ENCODE data around the gene SFXN2.
A peak's percentile ranks its signal among the peaks of the same experiment; 100 is the strongest.
"Not testable (repeated sequence)": the region's sequence is repeated elsewhere in the genome, so short reads cannot be mapped to it uniquely, and the experiment has no call there.

The SFXN2 gene

DNA sequence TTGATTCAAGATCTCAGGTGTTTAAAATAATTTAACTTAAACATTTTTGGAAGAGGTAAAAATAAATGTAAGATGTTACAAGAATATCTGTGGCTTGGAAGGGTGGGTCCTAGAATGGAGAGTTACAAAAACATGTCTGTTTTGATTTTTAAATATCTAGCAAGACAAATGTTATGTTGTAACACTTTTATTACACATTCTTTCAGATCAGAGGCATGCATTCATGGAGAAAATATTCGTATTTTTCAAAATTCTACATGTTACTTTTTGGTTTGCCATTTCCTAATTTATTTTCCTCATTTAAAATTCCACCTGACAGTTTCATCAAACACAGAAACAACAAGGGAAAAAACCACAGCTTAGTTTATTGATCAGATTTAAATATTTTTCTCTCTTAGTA is 39.3 kb downstream of the SFXN2 start:
- DNase-seq (ENCODE audit: low read depth), result no peak

DNA sequence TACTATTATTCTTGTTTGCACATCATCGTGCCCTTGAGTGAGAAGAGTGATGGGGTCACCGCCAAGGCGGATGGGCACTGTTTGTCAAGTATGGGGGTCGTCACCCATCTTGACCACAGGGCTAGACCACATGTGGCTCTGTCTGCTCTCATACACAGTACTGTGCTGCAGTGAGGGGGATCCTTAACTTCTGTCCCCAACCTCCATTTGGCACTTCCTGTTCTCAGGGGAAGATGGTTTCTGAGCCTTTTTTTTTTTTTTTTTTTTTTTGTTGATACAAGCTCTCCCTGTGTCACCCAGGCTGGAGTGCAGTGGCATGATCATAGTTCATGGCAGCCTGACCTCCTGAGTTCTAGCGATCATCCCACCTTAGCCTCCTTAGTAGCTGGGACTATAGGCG is 42.9 kb downstream of the SFXN2 start:
- no peak for DNase-seq (ENCODE audit: low read depth)

DNA sequence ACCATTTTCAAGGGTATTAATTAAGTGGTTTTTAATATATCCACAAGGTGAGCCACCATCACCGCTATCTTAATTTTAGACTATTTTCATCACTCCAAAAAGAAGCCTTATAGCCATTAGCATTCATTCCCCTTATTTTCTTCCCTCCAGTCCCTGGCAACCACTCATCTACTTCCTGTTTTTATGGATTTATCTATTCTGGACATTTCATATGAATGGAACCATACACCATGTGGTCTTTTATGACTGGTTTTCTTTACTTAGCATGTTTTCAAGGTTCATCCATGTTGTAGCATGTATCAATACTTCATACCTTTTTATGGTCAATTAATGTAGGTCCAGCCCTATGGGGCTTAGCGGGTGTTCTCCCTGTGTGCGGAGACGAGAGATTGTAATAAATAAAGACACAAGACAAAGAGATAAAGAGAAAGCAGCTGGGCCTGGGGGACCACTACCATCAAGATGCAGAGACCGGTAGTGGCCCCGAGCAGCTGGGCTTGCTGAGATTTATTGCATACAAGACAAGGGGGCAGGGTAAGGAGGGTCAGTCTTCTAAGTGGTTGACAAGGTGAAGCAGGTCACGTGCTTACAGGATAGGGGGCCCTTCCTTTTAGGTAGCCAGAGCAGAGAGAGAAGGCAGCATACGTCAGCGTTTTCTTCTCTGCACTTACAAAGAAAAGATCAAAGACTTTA is 44.0 kb downstream of the SFXN2 start:
- DNase-seq (ENCODE audit: low read depth), result no peak

DNA sequence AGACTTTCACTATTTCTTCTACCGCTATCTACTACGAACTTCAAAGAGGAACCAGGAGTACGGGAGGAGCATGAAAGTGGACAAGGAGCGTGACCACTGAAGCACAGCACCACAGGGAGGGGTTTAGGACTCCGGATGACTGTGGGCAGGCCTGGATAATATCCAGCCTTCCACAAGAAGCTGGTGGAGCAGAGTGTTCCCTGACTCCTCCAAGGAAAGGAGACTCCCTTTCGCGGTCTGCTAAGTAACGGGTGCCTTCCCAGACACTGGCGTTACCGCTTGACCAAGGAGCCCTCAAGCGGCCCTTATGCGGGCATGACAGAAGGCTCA is 44.5 kb downstream of the SFXN2 start:
- DNase-seq (ENCODE audit: low read depth), result not testable (repeated sequence)

DNA sequence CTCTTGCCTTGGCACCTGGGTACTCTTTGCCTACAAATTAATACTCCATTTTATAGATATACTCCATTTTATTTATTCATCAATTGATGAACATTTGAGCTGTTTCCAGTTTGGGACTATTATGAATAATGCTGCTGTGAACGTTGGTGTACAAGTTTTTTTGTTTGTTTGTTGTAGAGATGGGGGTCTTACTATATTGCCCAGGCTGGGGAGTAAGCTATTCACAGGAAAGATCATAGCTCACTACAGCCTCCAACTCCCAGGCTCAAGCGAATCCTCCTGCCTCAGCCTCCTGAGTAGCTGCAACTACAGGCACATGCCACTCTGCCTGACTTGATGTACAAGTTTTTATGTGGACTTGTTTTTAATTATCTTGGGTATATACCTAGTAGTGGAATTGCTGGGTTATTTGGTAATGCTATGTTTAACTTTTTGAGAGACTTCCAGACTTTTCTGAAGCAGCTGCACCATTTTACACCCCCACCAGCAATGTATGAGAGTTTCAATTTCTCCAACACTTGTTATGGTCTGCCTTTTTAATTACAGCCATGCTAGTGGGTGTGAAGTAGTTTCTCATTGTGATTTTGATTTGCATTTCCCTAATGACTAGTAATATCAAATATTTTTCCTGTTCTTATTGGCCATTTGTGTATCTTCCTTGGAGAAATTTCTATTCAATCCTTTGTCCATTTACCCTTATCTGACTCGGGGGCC is 45.2 kb downstream of the SFXN2 start:
- DNase-seq (ENCODE audit: low read depth), result no peak

DNA sequence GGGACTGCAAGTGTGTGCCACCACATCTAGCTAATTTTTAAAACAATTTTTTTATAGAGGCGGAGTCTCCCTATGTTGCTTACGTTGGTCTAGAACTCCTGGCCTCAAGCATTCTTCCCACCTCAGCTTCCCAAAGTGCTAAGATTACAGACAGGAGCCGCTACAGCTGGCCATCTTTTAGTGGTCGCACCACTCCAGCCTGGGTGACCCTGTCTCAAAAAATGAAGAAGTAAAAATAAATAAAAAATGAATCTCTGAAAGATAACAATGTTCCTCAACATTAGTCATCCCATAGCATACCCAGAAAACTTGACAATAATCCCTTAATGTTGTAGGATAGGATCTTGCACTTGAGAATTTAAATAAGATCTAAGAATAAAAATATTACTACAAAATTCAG is 47.5 kb downstream of the SFXN2 start:
- DNase-seq (ENCODE audit: low read depth), result no peak

DNA sequence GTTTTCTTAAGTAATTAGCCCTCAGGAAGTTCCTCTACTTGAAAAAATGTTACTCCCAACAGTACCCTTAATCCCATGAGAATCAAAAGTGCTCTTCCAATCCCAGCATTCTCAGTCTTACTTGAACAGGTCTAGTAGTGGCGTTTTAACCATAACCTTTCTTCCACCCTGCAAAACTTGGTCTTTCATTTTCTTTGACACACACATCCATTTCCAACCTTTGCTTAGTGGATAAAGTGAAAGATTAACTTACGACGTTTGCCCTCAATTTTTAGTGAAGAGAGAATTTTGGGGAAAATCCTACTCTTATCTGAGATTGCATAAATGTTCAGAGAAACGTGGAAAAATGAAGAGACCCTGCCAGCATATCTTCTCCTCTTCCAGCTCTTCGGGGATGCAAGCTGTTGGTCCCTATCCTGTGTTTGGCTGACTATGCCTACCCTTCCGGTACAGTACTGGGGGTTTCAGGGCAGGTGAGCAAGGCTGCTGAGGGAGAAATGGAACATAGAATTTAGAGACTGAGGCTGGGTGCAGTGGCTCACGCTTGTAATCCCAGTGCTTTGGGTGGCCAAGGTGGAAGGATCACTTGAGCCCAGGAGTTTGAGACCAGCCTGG is 48.1 kb downstream of the SFXN2 start:
- no peak for DNase-seq (ENCODE audit: low read depth)

DNA sequence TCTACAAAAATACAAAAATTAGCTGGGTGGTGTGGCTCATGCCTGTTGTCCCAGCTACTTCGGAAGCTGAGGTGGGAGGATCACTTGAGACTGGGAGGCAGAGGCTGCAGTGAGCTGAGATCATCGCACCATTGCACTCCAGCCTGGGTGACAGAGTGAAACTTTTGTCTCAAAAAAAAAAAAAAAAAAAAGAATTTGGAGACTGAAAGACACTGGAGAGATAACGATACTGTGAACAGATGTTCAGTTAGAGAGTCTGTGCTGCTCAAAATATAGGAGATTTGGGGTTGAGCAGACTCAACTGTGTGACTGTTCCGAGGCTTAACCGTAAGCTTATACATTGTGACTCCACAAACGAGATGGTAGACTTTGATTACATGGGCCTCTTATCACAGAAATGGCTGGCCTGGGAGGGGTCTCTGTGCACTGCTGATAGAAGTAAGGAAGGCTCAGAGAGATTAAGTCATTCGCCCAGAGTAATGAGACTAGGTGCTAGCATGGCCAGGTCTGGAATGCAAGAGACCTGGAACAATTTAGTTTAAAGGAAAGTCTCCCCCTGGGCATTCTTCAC is 48.7 kb downstream of the SFXN2 start:
- DNase-seq (ENCODE audit: low read depth), result no peak

DNA sequence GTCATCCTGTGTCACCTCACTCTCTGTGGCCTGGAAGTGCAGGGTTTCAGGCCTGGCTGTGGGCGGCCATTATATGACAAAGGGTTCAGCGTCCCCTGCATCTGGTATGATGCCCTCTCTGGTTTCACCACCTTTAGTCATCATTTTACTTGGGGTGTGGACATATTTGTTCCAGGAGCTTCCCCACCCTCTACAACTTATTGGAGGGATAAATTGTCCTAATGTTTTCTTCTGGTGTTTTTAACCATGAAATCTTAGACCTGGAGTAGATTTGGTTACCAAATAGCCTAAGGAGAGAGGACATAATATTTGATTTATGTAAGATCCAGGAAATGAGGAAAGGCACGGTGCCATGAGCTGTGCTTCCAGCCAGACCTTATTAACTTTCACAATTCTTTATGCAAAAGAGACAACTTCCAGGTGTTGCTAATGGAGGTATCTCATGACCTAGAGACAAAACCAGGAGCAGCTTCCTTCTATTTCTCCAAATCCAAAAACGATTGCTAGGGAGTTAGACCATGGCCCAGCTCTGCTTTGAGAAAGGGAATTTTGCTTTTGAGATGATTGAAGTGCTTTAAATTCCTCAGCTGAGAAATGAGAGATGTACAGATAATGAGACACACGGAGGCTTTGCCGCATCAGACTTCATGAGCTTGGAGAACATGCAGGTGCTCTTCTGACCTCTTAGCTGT is 50.2 kb downstream of the SFXN2 start:
- no peak for DNase-seq (ENCODE audit: low read depth)

DNA sequence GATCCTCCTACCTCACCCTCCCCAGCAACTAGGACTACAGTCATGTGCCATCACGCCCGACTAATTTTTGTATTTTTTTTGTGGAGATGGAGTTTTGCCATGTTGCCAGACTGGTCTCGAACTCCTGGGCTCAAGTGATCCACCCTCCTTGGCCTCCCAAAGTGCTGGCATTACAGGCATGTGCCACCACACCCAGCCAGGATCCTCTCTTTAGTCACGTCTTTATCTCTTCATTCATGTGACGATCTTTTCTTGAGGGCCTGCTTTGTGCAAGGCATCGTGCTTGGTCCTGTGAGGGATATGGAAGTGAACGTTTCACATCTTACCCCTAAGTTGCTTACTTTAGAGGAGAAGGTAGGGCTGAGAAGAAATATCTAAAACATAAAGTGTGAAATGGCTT is 50.9 kb downstream of the SFXN2 start:
- no peak for DNase-seq (ENCODE audit: low read depth)

DNA sequence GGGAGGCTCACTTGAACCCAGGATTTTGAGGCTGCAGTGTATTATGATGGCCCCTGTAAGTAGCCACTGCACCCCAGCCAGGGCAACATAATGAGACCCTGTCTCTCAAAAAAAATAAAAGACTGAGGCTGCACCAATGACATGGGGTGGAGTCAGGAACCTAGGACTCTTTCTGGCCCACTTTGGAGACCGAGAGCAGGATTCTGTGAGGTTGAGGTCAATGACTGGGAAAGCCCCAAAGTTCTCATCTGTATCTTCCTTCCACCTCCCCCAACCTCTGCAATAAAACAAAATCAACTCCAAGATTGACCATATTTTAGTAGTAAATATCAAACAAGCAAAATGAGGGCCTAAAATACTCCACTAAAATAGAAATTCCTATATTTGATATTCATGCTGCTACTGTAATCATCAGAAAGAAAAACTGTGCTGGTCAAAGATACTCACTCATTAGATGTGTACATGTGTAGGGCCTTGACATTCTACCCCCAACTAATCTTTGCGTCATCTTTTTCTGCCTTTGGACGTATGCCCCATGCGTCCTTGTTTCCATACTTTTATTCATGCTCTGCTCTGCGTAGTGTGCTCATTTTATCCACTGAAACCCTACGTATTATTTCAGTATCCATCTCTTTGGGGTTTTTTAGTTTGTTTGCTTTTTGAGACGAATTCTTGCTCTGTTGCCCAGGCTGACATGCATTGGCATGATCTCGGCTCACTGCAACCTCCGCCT is 53.2 kb downstream of the SFXN2 start:
- no peak for DNase-seq (ENCODE audit: low read depth)

DNA sequence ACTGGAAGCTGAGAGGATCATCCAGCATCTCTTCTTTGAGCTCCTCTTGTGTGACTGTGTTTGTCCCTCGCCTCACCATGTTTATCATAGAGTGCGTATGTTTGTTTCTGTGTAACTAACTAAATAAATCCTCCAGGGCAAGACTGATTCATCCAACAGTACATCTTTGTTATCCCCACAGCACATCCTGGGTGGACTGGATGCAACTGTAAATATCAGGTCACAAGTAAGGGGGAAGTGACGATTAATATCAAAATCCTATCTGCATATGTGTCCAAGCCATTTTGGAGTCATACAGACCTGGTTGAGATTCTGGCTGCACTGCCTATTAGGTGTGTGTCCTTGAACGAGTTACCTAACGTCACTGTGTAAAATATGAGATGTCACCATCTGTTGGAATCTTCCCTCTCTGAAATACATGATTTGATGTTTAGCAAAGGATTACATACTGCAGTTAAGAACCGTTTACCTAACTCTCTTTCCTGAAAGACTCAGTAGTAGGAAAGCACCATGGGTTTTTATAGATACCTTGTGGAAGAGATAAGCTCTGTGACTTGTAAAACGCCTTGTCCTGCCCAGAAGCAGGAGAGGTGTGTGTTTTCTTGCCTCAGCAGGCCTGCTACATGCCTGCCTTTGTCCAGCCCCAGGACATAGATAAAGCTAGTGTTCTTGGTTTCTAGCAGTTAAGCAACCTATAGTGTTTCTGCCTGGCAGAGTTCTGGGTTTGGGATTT is 55.1 kb downstream of the SFXN2 start:
- no peak for DNase-seq (ENCODE audit: low read depth)

DNA sequence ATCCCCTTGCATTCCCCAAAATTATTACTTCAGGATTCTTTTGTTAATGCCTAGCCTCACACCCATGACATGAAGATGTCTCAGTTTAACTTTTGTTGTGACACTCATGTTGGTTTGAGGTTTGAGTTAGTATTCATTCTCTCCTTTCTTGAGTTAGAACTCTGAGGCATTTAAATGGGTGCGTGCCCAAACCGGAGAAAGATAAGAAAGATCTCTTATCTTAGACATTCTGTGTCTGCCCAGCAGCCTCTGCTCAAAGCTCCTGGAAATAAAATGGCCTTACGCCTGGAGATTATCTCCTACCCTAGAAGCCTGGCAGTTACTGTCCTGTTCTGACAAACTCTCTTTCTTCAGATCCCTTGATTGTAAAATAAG is 55.7 kb downstream of the SFXN2 start:
- DNase-seq (ENCODE audit: low read depth), result no peak

DNA sequence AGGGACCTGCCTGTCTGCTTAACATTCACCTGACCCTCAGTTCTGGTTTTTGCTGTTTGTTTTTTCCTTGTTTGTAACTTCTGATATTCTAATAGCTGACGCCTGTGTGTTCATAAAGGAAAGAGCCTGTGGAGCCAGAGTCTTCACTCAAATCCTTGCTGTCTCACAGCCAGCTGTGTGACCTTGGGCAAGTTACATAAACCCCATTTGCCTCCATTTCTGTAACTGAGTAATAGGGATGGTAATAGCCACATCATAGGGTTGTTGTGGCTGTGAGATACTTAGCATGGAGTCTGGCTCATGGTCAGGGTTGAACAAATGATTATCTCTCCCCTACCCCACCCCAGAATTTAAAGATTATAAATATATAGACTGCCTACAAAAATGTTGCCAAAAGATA is 56.4 kb downstream of the SFXN2 start:
- DNase-seq (ENCODE audit: low read depth), result no peak

DNA sequence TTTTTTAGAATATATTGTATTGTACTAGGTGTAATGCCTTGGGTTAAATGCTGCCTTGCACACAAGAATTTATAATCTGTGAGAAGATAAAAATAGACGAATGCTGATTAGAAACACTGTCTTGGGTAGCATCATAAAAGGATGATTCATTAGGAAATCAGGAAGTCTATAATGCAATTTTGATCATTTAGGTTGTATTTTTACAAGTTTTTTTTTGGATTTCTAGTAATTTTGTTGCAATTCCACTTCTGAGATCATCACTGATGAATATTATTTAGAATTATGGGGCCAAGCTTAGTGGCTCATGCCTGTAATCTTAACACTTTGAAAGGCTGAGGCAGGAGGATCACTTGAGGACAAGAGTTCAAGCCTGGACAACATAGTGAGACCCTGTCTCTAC is 58.9 kb downstream of the SFXN2 start:
- DNase-seq (ENCODE audit: low read depth), result no peak

DNA sequence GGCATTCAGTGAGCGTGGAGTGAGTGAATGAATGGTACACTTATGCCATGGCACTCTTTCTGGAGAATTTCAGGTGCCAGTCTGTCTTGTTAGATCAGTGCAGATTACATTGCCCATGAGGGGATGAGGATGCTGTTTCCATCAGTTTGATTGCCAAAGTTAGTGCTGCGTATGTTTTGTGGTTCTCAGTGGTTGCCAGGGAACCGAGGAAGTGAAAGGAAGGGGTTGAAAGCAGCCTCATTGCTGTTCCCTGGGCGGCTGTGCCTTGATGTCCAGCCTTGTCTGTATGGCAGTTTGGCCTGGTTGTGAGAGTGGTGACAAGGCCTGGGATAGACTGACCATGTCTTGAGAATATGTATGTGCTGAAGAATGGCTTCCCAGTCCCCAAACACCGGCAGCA is 59.5 kb downstream of the SFXN2 start:
- no peak for DNase-seq (ENCODE audit: low read depth)

DNA sequence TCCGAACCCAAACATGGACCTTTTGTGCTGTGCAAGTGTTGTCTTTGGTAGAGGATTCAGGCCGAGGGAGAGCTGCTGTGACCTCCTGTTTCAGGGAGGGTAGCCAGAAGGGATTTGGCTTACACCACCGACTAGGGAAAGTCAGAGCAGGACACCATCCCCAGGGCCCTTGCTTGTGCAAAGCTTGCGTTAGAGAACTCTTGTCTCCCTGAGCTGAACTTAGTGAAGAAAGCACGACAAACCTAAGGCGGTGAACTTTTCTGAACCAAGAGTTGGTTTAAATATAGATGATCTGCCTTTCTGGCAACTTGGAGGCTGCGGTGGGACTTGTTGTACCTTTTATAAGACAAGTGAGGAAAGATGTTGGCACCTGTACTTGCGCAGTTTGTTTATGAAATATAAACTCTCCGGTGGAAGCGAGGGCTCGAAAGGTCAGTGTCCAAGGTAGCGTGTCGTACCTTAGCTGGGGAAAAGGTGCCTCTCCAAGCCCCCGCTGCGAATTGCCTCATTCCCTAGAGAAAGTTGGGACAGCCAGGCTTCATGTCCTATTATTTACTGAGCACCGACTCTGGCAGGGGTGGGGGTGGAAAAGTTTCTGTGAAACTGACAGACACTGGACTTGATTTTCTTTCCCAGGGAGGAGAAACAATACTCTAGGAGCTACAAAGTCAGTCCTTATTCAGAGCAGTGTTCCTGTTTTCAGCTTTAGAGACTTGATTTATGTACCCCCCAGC is 60.9 kb downstream of the SFXN2 start:
- DNase-seq (ENCODE audit: low read depth), result no peak

DNA sequence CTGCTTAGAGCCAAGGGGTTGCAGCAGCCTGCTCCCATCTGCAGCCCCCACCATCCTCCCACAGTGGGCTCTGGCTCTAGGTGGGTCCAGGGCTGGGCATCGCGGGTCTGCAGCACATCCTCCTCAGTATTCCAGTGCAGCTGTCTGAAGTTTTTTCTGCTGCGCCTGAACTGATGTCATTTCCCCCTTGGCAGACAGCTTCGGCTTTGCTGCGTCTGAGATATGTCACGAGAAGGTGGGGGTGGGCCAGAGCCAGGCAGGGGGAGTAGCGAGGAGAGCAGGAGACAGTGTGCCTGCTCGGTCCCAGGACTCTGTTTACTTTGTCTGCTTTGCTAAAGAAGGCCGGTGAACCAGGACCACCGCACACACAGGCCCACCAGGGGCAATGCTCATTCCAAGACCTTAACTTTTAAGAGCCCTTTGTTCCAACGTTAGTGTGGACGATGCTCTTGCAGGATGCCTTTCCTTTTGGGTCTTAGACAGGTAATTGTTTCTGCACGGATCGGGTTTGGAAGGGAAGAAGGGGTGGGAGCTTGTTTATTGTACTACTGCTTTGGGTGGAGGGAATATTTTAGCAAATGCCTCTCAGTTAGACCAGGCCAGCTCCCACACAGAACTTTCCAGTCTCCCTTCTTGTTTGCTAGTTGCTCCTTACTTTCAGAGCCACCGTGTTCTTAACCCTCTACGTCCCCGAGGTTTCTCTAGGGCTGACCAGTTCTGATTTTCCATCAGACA is 61.7 kb downstream of the SFXN2 start:
- DNase-seq (ENCODE audit: low read depth), result no peak

DNA sequence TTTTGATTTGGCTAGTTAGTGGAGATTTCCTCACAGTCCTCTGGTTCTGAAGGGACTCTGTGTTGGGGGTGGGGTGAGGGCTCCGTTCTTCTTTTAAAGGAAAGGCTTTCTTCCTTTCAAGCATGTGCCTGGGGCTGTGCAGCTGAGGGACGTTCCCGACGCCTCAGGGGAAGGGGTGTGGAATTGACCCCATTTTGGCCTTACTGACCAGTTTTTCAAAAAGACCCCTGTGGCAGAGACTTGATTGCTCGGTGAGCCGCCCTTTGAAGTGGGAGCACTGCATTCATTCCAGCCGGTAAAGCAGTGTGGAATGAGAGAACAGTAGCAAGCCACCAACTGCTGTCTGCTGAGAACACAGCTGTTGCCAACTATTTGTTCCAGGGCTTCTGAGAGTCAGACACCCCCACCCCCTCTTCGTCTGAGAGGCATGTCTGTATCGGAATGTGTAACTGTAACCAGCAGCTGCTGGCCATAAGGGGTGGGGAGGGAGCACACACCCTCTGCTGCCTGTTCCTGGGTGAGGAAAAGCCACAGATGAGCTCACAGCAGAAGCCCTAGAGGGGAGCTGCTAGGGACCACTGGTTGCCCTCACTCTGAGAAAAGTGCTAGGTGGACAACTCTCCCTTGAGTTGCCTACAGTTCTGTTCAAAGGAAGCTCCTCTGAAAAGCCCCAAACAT is 62.5 kb downstream of the SFXN2 start:
- peak; percentile 92 for DNase-seq (ENCODE audit: low read depth)

Data from fibroblast of the conjunctiva (primary cell).